Gastroesophageal sphincter (tissue), 4 donors: ENCODE results near the gene PPL. TPM values are rescaled to one million over a fixed set of nuclear protein-coding genes. Genes with fewer than 3 reads are reported as not detected.
"Not testable (repeated sequence)": the region's sequence is repeated elsewhere in the genome, so short reads cannot be mapped to it uniquely, and the experiment has no call there.

Experiments used
- ATAC-seq: fragments of 150-250 bp; one replicate; pipeline ENCODE4 v1.9.1; 2016; ENCODE audit warnings: mild to moderate bottlenecking, moderate library complexity
- H3K27ac ChIP-seq, 4 donors: fragments of 200-600 bp; sonication (generic) in 3 of 4; 1 replicate in 3 of 4; 2 replicates in 1 of 4; pipeline ENCODE4 v1.5.1; 2016 to 2019
- H3K27me3 ChIP-seq: fragments of 200-600 bp; sonication (generic); one replicate; pipeline ENCODE4 v1.5.1; 2019
- H3K36me3 ChIP-seq, 2 donors: fragments of 200-600 bp; sonication (generic); one replicate each; pipeline ENCODE4 v1.5.1; 2019; ENCODE audit warnings: control low read depth in 1 of 2
- H3K4me1 ChIP-seq, 3 donors: fragments of 200-600 bp; sonication (generic); 1 replicate in 2 of 3; 2 replicates in 1 of 3; pipeline ENCODE4 v1.5.1; 2016 to 2019; ENCODE audit warnings: control low read depth in 2 of 3
- H3K4me3 ChIP-seq, 2 donors: fragments of 200-600 bp; sonication (generic); one replicate each; pipeline ENCODE4 v1.5.1; 2019; ENCODE audit warnings: mild to moderate bottlenecking in 1 of 2, moderate library complexity in 1 of 2
- H3K9me3 ChIP-seq, 3 donors: fragments of 200-600 bp; sonication (generic); one replicate each; pipeline ENCODE4 v1.5.1; 2017 to 2019; ENCODE audit warnings: control low read depth in 2 of 3
- CTCF ChIP-seq, 4 experiments: fragments of 200-600 bp in 2 of 4; fragments of 450-650 bp in 2 of 4; sonication (generic) in 1 of 4; IDR thresholded peaks; one replicate each; pipeline ENCODE4 v1.5.1; 2017 to 2019; ENCODE audit warnings: antibody characterized with exemption in 4 of 4, mild to moderate bottlenecking in 2 of 4, moderate library complexity in 2 of 4
- EP300 ChIP-seq: sonication (generic); formaldehyde crosslinking; IDR thresholded peaks from one replicate; pipeline ENCODE4 v1.6.1; 2017; ENCODE audit warnings: antibody characterized with exemption, mild to moderate bottlenecking
- POLR2A ChIP-seq, 2 donors: fragments of 450-650 bp; IDR thresholded peaks; one replicate each; pipeline ENCODE4 v1.6.1; 2017; ENCODE audit warnings: antibody characterized with exemption in 2 of 2, mild to moderate bottlenecking in 2 of 2, moderate library complexity in 1 of 2
- POLR2AphosphoS5 ChIP-seq: sonication (generic); formaldehyde crosslinking; IDR thresholded peaks from one replicate; pipeline ENCODE4 v1.6.1; 2017; ENCODE audit warnings: antibody characterized with exemption
- WGBS, 2 donors: methylation state at CpG; one replicate each; pipeline ENCODE4 v1.1.5; 2018; ENCODE audit warnings: low coverage in 1 of 2; 5-methylcytosine and 5-hydroxymethylcytosine counted together
- total RNA-seq, 4 donors: library from RNA; depleted of rRNA; stranded (reverse); fragments of >200 nt; gene quantifications; one replicate each; pipeline ENCODE4 v1.1.0, GENCODE V29; 2016

Gene PPL
- total RNA-seq, 4 donors from 2014 or later, result 53.7 to 82.5 (median 76.5) TPM

- ATAC-seq, result no peak
- Histone ChIP-seq H3K36me3 (peaks cover 0 to 73% of the 10 kb centered on the region in 2 donors), H3K4me3 (no peak overlapping the region), H3K9me3 (peaks cover 0 to 10% (median 0%) of the 10 kb centered on the region in 3 donors), H3K4me1 (no peaks in the 10 kb centered on the region), H3K27me3 (peaks cover 6% of the 10 kb centered on the region), H3K27ac (no peak overlapping the region)
- TF ChIP-seq EP300 (no peak), CTCF (IDR thresholded peaks at IDR 0.05) (no peak)
- WGBS, 2 donors, result no CpG with 5 or more reads among the region's 11 CpGs
These were observed 36.2 kb downstream of the PPL start for GRCh38 chr16:4900750-4901149.

- peaks cover 0 to 79% of the 10 kb centered on the region in 2 donors for H3K36me3 ChIP-seq
- ATAC-seq, result no peak
- H3K4me1 ChIP-seq, result no peaks in the 10 kb centered on the region
- no peak overlapping the region for H3K27ac ChIP-seq
- H3K9me3 ChIP-seq, result peaks cover 0 to 10% (median 0%) of the 10 kb centered on the region in 3 donors
- 39 to 63% methylated on average over 6 to 8 of the region's 8 CpGs for WGBS, 2 donors
- TF ChIP-seq POLR2A (IDR thresholded peaks at IDR 0.05) (no peak), EP300 (no peak), CTCF (IDR thresholded peaks at IDR 0.05) (no peak), POLR2AphosphoS5 (no peak)
- H3K4me3 ChIP-seq, result no peak overlapping the region
- peaks cover 9% of the 10 kb centered on the region for H3K27me3 ChIP-seq
These were observed 36.9 kb downstream of the PPL start for GRCh38 chr16:4900036-4900435.

GRCh38 chr16:4899474-4899846 lies 37.5 kb downstream of the PPL start:
- ATAC-seq, result no peak
- Histone ChIP-seq H3K27me3 (peaks cover 11% of the 10 kb centered on the region), H3K4me3 (no peak overlapping the region), H3K4me1 (no peaks in the 10 kb centered on the region), H3K27ac (no peak overlapping the region), H3K9me3 (peaks cover 0 to 10% (median 0%) of the 10 kb centered on the region in 3 donors), H3K36me3 (peaks cover 0 to 85% of the 10 kb centered on the region in 2 donors)
- no peak for TF ChIP-seq CTCF (IDR thresholded peaks at IDR 0.05)
- TF ChIP-seq POLR2AphosphoS5, result no peak
- no peak for TF ChIP-seq EP300
- TF ChIP-seq POLR2A (IDR thresholded peaks at IDR 0.05), result no peak
- WGBS, 2 donors, result 79 to 100% methylated on average over 1 to 4 of the region's 6 CpGs

- H3K36me3 ChIP-seq, result peaks cover 0 to 89% of the 10 kb centered on the region in 2 donors
- no peak overlapping the region for H3K4me3 ChIP-seq
- 76 to 84% methylated on average over 5 to 10 of the region's 28 CpGs for WGBS, 2 donors
- peaks cover 11% of the 10 kb centered on the region for H3K27me3 ChIP-seq
- peaks cover 0 to 10% (median 0%) of the 10 kb centered on the region in 3 donors for H3K9me3 ChIP-seq
- no peak for TF ChIP-seq POLR2A (IDR thresholded peaks at IDR 0.05)
- TF ChIP-seq CTCF (IDR thresholded peaks at IDR 0.05), result no peak
- TF ChIP-seq POLR2AphosphoS5, result no peak
- no peak for TF ChIP-seq EP300
- H3K27ac ChIP-seq, result no peak overlapping the region
- no peak for ATAC-seq
- H3K4me1 ChIP-seq, result no peaks in the 10 kb centered on the region
These were observed 38.0 kb downstream of the PPL start for GRCh38 chr16:4898811-4899473.

GRCh38 chr16:4897328-4897727 lies 39.6 kb downstream of the PPL start:
- H3K27ac ChIP-seq, result no peak overlapping the region
- peaks cover 0 to 13% (median 3%) of the 10 kb centered on the region in 3 donors for H3K4me1 ChIP-seq
- no peak for TF ChIP-seq EP300
- no peak for TF ChIP-seq POLR2AphosphoS5
- no peak for TF ChIP-seq CTCF (IDR thresholded peaks at IDR 0.05)
- TF ChIP-seq POLR2A (IDR thresholded peaks at IDR 0.05), result no peak
- WGBS, 2 donors, result 91 to 100% methylated on average over 1 to 4 of the region's 7 CpGs
- H3K4me3 ChIP-seq, result no peak overlapping the region
- peaks cover 10% of the 10 kb centered on the region for H3K27me3 ChIP-seq
- no peak for ATAC-seq
- H3K9me3 ChIP-seq, result peaks cover 0 to 10% (median 0%) of the 10 kb centered on the region in 3 donors
- H3K36me3 ChIP-seq, result peaks cover 0 to 90% of the 10 kb centered on the region in 2 donors

- 89 to 93% methylated on average over 3 to 5 of the region's 9 CpGs for WGBS, 2 donors
- not testable (repeated sequence) for H3K27me3 ChIP-seq, H3K27ac ChIP-seq, ATAC-seq, H3K4me3 ChIP-seq
- Histone ChIP-seq H3K36me3 (peaks cover 0 to 90% of the 10 kb centered on the region in 2 donors), H3K4me1 (peaks cover 0 to 19% (median 3%) of the 10 kb centered on the region in 3 donors), H3K9me3 (peaks cover 0 to 10% (median 0%) of the 10 kb centered on the region in 3 donors)
These were observed 40.2 kb downstream of the PPL start for GRCh38 chr16:4896761-4897160.
